Heart left ventricle (tissue), 16 donors: Measurements from ENCODE around the gene ZDHHC4. TPM values are rescaled to one million over a fixed set of nuclear protein-coding genes. Genes with fewer than 3 reads are reported as not detected.
"Not testable (repeated sequence)": the region's sequence is repeated elsewhere in the genome, so short reads cannot be mapped to it uniquely, and the experiment has no call there.

ENCODE experiments used
- ATAC-seq, 4 donors: fragments of 200-7000 bp; cut with Tn5 transposase; one replicate each; pipeline ENCODE4 v1.9.1; 2020 to 2022; ENCODE audit warnings: moderate library complexity in 4 of 4, mild to moderate bottlenecking in 3 of 4, moderate number of reproducible peaks in 1 of 4
- DNase-seq, 5 donors: peaks; one replicate each; pipeline ENCODE4 v3.0.0-alpha.2; 2020
- H3K27ac ChIP-seq, 12 donors: fragments of 200-600 bp; sonication (generic) in 4 of 12; one replicate each; pipeline versions ENCODE4 v1.5.0 to v1.8.0; 2016 to 2022; ENCODE audit warnings: mild to moderate bottlenecking in 2 of 12
- H3K27me3 ChIP-seq, 9 donors: fragments of 200-600 bp; sonication (generic) in 2 of 9; one replicate each; pipeline versions ENCODE4 v1.5.1 to v1.8.0; 2016 to 2022; ENCODE audit warnings: mild to moderate bottlenecking in 3 of 9
- H3K36me3 ChIP-seq, 9 donors: fragments of 200-600 bp; sonication (generic) in 2 of 9; one replicate each; pipeline versions ENCODE4 v1.5.0 to v1.8.0; 2018 to 2022; ENCODE audit warnings: mild to moderate bottlenecking in 2 of 9
- H3K4me1 ChIP-seq, 12 donors: fragments of 200-600 bp; sonication (generic) in 4 of 12; one replicate each; pipeline versions ENCODE4 v1.5.0 to v1.8.0; 2016 to 2022; ENCODE audit warnings: mild to moderate bottlenecking in 3 of 12
- H3K4me3 ChIP-seq, 12 donors: fragments of 200-600 bp; sonication (generic) in 4 of 12; one replicate each; pipeline versions ENCODE4 v1.5.0 to v1.8.0; 2017 to 2022; ENCODE audit warnings: mild to moderate bottlenecking in 9 of 12, moderate library complexity in 4 of 12
- H3K9me3 ChIP-seq, 12 donors: fragments of 200-600 bp; sonication (generic) in 4 of 12; one replicate each; pipeline versions ENCODE4 v1.5.0 to v1.8.0; 2016 to 2022; ENCODE audit warnings: mild to moderate bottlenecking in 1 of 12
- CTCF ChIP-seq, 12 donors: fragments of 200-600 bp; sonication (generic) in 4 of 12; IDR thresholded peaks; one replicate each; pipeline versions ENCODE4 v1.5.0 to v1.8.0; 2018 to 2022; ENCODE audit warnings: antibody characterized with exemption in 12 of 12, mild to moderate bottlenecking in 5 of 12
- POLR2A ChIP-seq, 2 donors: fragments of 450-650 bp; IDR thresholded peaks; one replicate each; pipeline ENCODE4 v1.6.1; 2017; ENCODE audit warnings: antibody characterized with exemption in 2 of 2, mild to moderate bottlenecking in 2 of 2, moderate library complexity in 2 of 2
- WGBS, 4 donors: extraction: QIAGEN DNeasy Blood & Tissue Kit in 2 of 4; methylation state at CpG; one replicate each; pipeline versions ENCODE4 v1.1.5 to v1.1.7; 2013 to 2018; 5-methylcytosine and 5-hydroxymethylcytosine counted together
- intact Hi-C, 10 donors: fragments of 100-400 bp; cut with DNase I; formaldehyde crosslinking; loops; one replicate each; pipeline versions ENCODE4 v1.11.1 to v1.14.2; 2022
- polyA plus RNA-seq, 2 donors: library from polyadenylated mRNA; stranded (reverse); fragments of 200-250 nt; gene quantifications; one replicate each; pipeline ENCODE4 v1.2.3, GENCODE V29; 2013
- total RNA-seq, 9 donors: library from RNA; depleted of rRNA in 2 of 9; stranded (reverse); fragments of >200 nt in 2 of 9; fragmentation: NEBNext Ultra II Directional in 3 of 9; extraction: Animal tissue kit (Norgen Biotek cat#: 25700) in 3 of 9; gene quantifications; one replicate each; pipeline versions ENCODE4 v1.1.0 to v1.2.4, GENCODE V29; 2016 to 2023
- donor health status: ischemic (EF 13 %, LVEDD 7.1; RV severe dilation, severe dysfunction).
- donor health status: healthy with polysubstance abuse.
- donor health status: DM: no; HTN: yes; CAD: no.
- donor health status: DM: no; HTN: no; CAD: no.
- donor health status: ischemic (EF 25% LVEDD 6.9; RV normal size, moderate dysfunction).
- donor health status: ischemic (EF 25% LVEDD 5.7; RV mildly dilated, moderate dysfunction).
- donor health status: healthy.
- donor health status: DM: yes; HTN: yes; CAD: no.
- donor health status: ischemic (EF 35%, LVEDD 5.7; RV mildly dilated, moderate dysfunction).
- donor health status: nonischemic (EF 11% LVEDD 7.7; RV severe dilation, severe dysfunction).
- donor health status: DM: yes; HTN: yes; CAD: no.
- donor health status: PGD.
- donor health status: ischemic (EF 29% LVEDD 5.4; RV normal size, mild dysfunction).
- donor health status: nonischemic (EF 23%, LVEDD 6.1; RV moderate dilation, normal function).

ZDHHC4 gene
- total and polyA plus RNA-seq, 11 donors, result 26.2 to 48.4 (median 37.8) TPM

DNA sequence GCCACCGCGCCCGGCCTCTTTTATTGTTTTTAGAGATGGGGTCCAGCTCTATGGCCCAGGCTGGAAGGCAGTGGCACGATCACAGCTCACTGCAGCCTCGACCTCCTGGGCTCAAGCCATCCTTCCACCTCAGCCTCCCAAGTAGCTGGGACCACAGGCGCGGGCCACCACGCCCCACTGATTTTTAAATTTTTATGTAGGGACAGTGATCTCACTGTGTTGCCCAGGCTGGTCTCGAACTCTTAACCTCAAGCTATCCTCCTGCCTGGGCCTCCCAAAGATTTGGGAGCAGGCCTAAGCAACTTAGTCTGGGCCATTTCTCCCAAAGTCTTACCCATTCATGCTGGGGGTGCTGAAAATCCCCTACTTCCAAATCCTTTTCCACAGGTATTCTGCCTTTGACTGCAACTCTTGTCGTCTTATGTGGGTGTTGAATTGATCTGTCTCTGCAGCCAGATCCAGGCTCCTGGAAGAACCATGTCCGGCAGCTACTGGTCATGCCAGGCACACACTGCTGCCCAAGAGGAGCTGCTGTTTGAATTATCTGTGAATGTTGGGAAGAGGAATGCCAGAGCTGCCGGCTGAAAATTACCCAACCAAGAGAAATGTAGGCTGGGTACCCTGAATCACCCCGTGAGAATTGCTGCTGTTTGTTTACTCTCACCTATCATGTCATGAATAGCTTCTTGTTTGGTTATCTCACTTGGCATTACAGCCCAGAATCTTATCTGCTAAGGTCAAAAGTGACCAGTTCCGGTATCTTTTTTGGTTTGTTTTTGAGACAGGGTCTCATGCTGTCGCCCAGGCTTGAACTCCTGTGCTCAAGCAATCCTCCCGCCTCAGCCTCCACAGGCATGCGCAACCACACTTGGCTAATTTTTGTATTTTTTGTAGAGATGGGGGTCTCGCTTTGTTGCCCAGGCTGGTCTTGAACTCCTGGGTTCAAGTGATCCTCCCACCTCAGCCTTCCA, 1.1 kb downstream of the ZDHHC4 start:
- ATAC-seq (no peak), DNase-seq (peak in 1 of 5 donors; percentile 41)
- H3K27me3 ChIP-seq, result no peaks in the 10 kb centered on the region
- 81 to 86% (median 86%) methylated on average over 17 to 18 of the region's 18 CpGs for WGBS, 4 donors
- peak overlapping the region in 11 of 12 donors; percentile 56 to 93 (median 72) for H3K4me3 ChIP-seq
- H3K27ac ChIP-seq, result peak overlapping the region in 10 of 12 donors; percentile 87 to 98 (median 94)
- peaks cover 0 to 16% (median 5%) of the 10 kb centered on the region in 12 donors for H3K4me1 ChIP-seq
- intact Hi-C loops, result loop anchor here in 3 of 10 donors (5.0 to 10.0 kb wide), 3 partner anchors 64 to 154 kb away; partner anchors contain the start of gene ZNF12 (in 1 of the 3)
- TF ChIP-seq POLR2A (IDR thresholded peaks at IDR 0.05) (no peak), CTCF (IDR thresholded peaks at IDR 0.05) (no peak)
- H3K36me3 ChIP-seq, result peaks cover 0 to 39% (median 31%) of the 10 kb centered on the region in 9 donors
- no peaks in the 10 kb centered on the region for H3K9me3 ChIP-seq

- H3K27me3 ChIP-seq, result no peaks in the 10 kb centered on the region
- DNase-seq (no peak), ATAC-seq (no peak)
- WGBS, 4 donors, result 89 to 94% (median 92%) methylated on average over 4 of the region's 4 CpGs
- H3K27ac ChIP-seq, result no peak overlapping the region
- H3K4me1 ChIP-seq, result peaks cover 0 to 16% (median 5%) of the 10 kb centered on the region in 12 donors
- intact Hi-C loops, result loop anchor here in 3 of 10 donors (5.0 to 10.0 kb wide), 3 partner anchors 65 to 153 kb away; partner anchors contain the start of gene ZNF12 (in 1 of the 3)
- no peak for TF ChIP-seq POLR2A (IDR thresholded peaks at IDR 0.05)
- TF ChIP-seq CTCF (IDR thresholded peaks at IDR 0.05), result peak in 1 of 12 donors; percentile 9
- H3K4me3 ChIP-seq, result no peak overlapping the region
- H3K9me3 ChIP-seq, result no peaks in the 10 kb centered on the region
- H3K36me3 ChIP-seq, result peaks cover 0 to 50% (median 39%) of the 10 kb centered on the region in 9 donors
Measured at GRCh38 chr7:6579446-6579845, 2.2 kb downstream of the ZDHHC4 start.

- DNase-seq, H3K9me3 ChIP-seq, H3K4me3 ChIP-seq, intact Hi-C loops, H3K27me3 ChIP-seq, ATAC-seq, H3K27ac ChIP-seq: not testable (repeated sequence)
- 87 to 95% (median 91%) methylated on average over 8 of the region's 8 CpGs for WGBS, 4 donors
- Histone ChIP-seq H3K36me3 (peaks cover 0 to 82% (median 67%) of the 10 kb centered on the region in 9 donors), H3K4me1 (peaks cover 0 to 15% (median 9%) of the 10 kb centered on the region in 12 donors)
Measured at GRCh38 chr7:6585746-6586432, 8.6 kb downstream of the ZDHHC4 start.

GRCh38 chr7:6588566-6588965, 11.3 kb downstream of the ZDHHC4 start:
- Histone ChIP-seq H3K9me3 (no peaks in the 10 kb centered on the region), H3K27ac (no peak overlapping the region), H3K36me3 (peaks cover 0 to 76% (median 68%) of the 10 kb centered on the region in 9 donors), H3K27me3 (no peaks in the 10 kb centered on the region), H3K4me1 (peaks cover 0 to 25% (median 15%) of the 10 kb centered on the region in 12 donors), H3K4me3 (no peak overlapping the region)
- no peak for ATAC-seq
- 64 to 71% (median 66%) methylated on average over 9 of the region's 9 CpGs for WGBS, 4 donors
- TF ChIP-seq POLR2A (IDR thresholded peaks at IDR 0.05), result no peak
- no peak for TF ChIP-seq CTCF (IDR thresholded peaks at IDR 0.05)
- intact Hi-C loops, result no loop called here
- peak in 1 of 5 donors; percentile 45 for DNase-seq
